ENCODE measurements around the gene KRTAP5-8. TPM values are rescaled to one million over a fixed set of nuclear protein-coding genes. Genes with fewer than 3 reads are reported as not detected.
"Not testable (repeated sequence)": the region's sequence is repeated elsewhere in the genome, so short reads cannot be mapped to it uniquely, and the experiment has no call there.

Gene KRTAP5-8
- total RNA-seq, 1 donor from 2014 or later = not detected

DNA sequence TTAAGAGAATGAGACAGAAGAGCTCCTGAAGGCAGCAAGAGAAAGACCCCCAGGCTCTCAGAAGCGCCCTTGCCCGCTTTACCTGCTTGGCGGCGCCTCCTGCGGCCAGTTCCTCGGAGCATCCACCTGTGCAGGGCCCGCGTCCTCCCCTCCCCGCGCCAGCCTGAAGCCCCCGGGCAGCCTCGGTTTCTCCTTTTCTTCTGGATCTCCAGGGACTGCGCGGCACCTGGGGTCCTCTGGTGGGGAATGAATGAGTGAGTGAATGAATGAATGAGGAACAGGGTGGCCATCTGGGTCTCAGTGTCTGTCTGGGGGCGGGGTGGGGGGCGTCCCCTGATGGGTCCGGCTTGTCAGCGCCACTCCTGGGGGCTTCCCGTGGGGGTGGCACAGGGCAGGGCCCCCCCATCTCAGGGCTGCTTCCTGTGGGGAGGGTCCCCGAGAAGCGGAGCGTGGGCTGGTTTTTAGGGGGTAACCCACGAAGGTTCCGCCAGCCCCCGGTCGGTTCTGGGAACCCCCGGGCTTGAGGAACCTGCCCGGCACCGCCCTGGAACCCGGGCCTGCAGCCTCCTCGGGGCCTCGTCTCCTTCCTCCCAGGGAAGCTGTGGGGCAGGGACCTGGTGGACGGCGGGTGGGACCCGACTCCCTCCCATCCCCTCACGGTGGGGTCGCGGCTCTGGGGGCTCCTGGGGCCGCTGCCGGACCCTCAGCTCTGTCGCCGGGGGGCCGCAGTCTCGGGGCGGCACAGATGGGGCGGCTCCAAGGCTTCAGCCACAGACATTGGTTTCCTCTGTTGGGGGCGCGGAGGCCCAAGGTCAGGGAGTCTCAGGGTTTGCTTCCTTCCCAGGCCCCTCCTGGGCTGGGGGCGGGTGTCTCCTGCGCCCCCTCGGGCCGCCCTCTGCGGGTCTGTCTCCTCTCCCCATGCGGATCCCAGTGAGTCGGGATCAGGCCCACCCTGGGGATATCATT lies 19.0 kb upstream of the KRTAP5-8 start:
- TF ChIP-seq CTCF (conservative IDR thresholded peaks at IDR 0.05) = no peak
- H3K27ac Mint-ChIP-seq (ENCODE audit: unreplicated experiment) = no peak overlapping the region
- no peaks in the 10 kb centered on the region for H3K4me1 Mint-ChIP-seq
- peaks cover 4% of the 10 kb centered on the region for H3K36me3 Mint-ChIP-seq (ENCODE audit: low read depth)
- H3K27me3 Mint-ChIP-seq (ENCODE audit: low read depth) = no peaks in the 10 kb centered on the region
- peaks cover 4% of the 10 kb centered on the region for H3K9me3 Mint-ChIP-seq
- no peak for DNase-seq (ENCODE audit: low read depth, low spot score)
- H3K4me3 Mint-ChIP-seq = no peak overlapping the region

DNA sequence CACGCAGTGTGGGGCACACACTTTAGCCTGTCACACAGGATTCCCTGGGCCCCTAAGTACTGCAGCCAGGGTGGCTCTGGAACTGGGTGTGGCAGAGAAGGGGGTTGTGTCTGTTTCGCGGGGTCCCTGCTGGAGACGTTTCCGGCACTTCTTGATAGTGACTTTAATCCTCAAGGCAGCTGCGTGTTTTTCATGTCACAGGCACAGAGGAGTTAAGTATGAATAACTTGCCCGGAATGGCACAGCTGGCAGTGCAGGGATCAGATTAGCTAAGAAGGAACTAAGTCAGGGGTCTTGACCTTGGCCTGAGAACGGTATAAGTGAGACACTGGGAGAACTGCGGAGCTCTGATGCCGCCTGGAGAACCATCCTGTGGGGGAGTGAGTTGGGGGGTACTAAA lies 18.3 kb upstream of the KRTAP5-8 start:
- H3K27me3 Mint-ChIP-seq (ENCODE audit: low read depth) = no peaks in the 10 kb centered on the region
- no peaks in the 10 kb centered on the region for H3K4me1 Mint-ChIP-seq
- no peak for TF ChIP-seq CTCF (conservative IDR thresholded peaks at IDR 0.05)
- no peak for DNase-seq (ENCODE audit: low read depth, low spot score)
- H3K4me3 Mint-ChIP-seq = no peak overlapping the region
- peaks cover 4% of the 10 kb centered on the region for H3K9me3 Mint-ChIP-seq
- no peak overlapping the region for H3K27ac Mint-ChIP-seq (ENCODE audit: unreplicated experiment)
- H3K36me3 Mint-ChIP-seq (ENCODE audit: low read depth) = peaks cover 4% of the 10 kb centered on the region

DNA sequence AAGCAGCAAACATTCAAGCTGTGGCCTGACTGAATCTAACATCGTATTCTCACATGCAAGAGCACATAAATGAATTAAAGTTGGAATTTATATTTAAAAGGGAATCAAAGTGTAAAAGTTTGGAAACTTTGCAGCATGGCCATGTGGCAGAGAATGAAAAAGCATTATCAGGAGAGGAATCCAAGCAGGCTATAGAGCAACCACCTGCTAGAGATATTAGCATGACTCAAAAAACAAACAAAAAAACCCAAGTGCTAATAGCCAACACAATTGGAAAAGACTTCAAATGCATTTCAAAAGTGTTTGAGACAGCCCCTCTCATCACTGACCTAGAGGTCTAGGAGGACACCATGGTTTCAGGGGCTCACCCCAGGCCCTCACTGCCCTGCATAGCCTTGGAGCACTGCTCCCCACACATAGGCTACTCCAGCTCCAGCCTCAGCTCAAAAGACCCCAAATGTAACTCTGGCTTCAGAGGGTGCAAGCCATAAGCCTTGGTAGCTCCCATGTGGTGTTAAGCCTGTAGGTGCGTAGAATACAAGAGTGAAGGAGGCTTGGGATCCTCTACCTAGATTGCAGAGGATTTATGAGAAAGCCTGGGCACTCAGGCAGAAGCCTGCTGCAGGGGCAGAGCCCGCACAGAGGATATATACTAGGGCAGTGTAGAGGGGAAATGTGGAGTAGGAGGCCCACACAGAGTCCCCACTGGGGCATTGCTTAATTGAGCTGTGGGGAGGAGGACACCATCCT lies 12.5 kb upstream of the KRTAP5-8 start:
- no peak for DNase-seq (ENCODE audit: low read depth, low spot score)
- peaks cover 4% of the 10 kb centered on the region for H3K9me3 Mint-ChIP-seq
- no peaks in the 10 kb centered on the region for H3K4me1 Mint-ChIP-seq
- peaks cover 2% of the 10 kb centered on the region for H3K27me3 Mint-ChIP-seq (ENCODE audit: low read depth)
- H3K4me3 Mint-ChIP-seq = no peak overlapping the region
- no peak overlapping the region for H3K27ac Mint-ChIP-seq (ENCODE audit: unreplicated experiment)
- no peak for TF ChIP-seq CTCF (conservative IDR thresholded peaks at IDR 0.05)
- H3K36me3 Mint-ChIP-seq (ENCODE audit: low read depth) = peaks cover 4% of the 10 kb centered on the region

- Mint-ChIP-seq H3K36me3 (ENCODE audit: low read depth) (peaks cover 4% of the 10 kb centered on the region), H3K4me3 (no peak overlapping the region), H3K27ac (ENCODE audit: unreplicated experiment) (no peak overlapping the region), H3K27me3 (ENCODE audit: low read depth) (peaks cover 2% of the 10 kb centered on the region), H3K9me3 (peaks cover 4% of the 10 kb centered on the region), H3K4me1 (no peaks in the 10 kb centered on the region)
- TF ChIP-seq CTCF (conservative IDR thresholded peaks at IDR 0.05) = no peak
- no peak for DNase-seq (ENCODE audit: low read depth, low spot score)
These were observed 11.8 kb upstream of the KRTAP5-8 start for GRCh38 chr11:71525938-71526495.

- not testable (repeated sequence) for H3K4me1 Mint-ChIP-seq; H3K9me3 Mint-ChIP-seq; H3K4me3 Mint-ChIP-seq; H3K27me3 Mint-ChIP-seq (ENCODE audit: low read depth); H3K27ac Mint-ChIP-seq (ENCODE audit: unreplicated experiment); DNase-seq (ENCODE audit: low read depth, low spot score); H3K36me3 Mint-ChIP-seq (ENCODE audit: low read depth)
These were observed 10.8 kb upstream of the KRTAP5-8 start, which contains the start of gene KRTAP5-7 for GRCh38 chr11:71526796-71527575. Gene KRTAP5-7, plus strand, starts transcription at chr11:71527267. Its CDS starts 34 bp downstream, at chr11:71527301.
